EH (cell line): Measurements from ENCODE around the gene TJP3.
A peak's percentile ranks its signal among the peaks of the same experiment; 100 is the strongest.
"Not testable (repeated sequence)": the region's sequence is repeated elsewhere in the genome, so short reads cannot be mapped to it uniquely, and the experiment has no call there.

Source experiments
- DNase-seq: peaks from one replicate; pipeline ENCODE4 v3.0.0-alpha.2; 2015; ENCODE audit warnings: low read depth

TJP3 gene

GRCh38 chr19:3708207-3708931 is at the start of gene TJP3:
Gene TJP3, plus strand, starts transcription at chr19:3708384. Its CDS starts 20,049 bp downstream, at chr19:3728433.
- peak; percentile 27 for DNase-seq

GRCh38 chr19:3658870-3659745 is 49.1 kb upstream of the TJP3 start:
- DNase-seq = no peak

GRCh38 chr19:3659746-3660112 is 48.5 kb upstream of the TJP3 start:
- DNase-seq = no peak

- no peak for DNase-seq
These were observed 47.5 kb upstream of the TJP3 start for GRCh38 chr19:3660493-3661219.

- DNase-seq = no peak
These were observed 46.6 kb upstream of the TJP3 start for GRCh38 chr19:3661284-3662238.

- DNase-seq = no peak
These were observed 44.3 kb upstream of the TJP3 start for GRCh38 chr19:3663838-3664237.

GRCh38 chr19:3664879-3665642 is 43.1 kb upstream of the TJP3 start:
- DNase-seq = no peak

GRCh38 chr19:3665681-3666544 is 42.3 kb upstream of the TJP3 start:
- DNase-seq = peak; percentile 53

- not testable (repeated sequence) for DNase-seq
These were observed 41.7 kb upstream of the TJP3 start for GRCh38 chr19:3666545-3666856.

- DNase-seq = no peak
These were observed 41.0 kb upstream of the TJP3 start for GRCh38 chr19:3667037-3667638.

- DNase-seq = no peak
These were observed 40.4 kb upstream of the TJP3 start for GRCh38 chr19:3667766-3668165.

GRCh38 chr19:3668331-3669081 is 39.7 kb upstream of the TJP3 start:
- peak; percentile 44 for DNase-seq

- no peak for DNase-seq
These were observed 38.9 kb upstream of the TJP3 start for GRCh38 chr19:3669082-3669946.

GRCh38 chr19:3669947-3670795 is 38.0 kb upstream of the TJP3 start:
- peak; percentile 98 for DNase-seq

GRCh38 chr19:3670796-3671679 is 37.1 kb upstream of the TJP3 start:
- DNase-seq = peak; percentile 88
